Trophoblast cell (in vitro differentiated cells and primary cell): Measurements from ENCODE around the gene RPL35.
"Not testable (repeated sequence)": the region's sequence is repeated elsewhere in the genome, so short reads cannot be mapped to it uniquely, and the experiment has no call there.

Source experiments
- DNase-seq, 2 donors: peaks; one replicate each; pipeline ENCODE4 v3.0.0-alpha.2; 2016
- H2AFZ ChIP-seq: 2 replicates; pipeline ENCODE4 v1.6.1; 2013; ENCODE audit warnings: low read length, moderate library complexity, mild to moderate bottlenecking; ENCODE audit not compliant: insufficient read depth, poor library complexity
- H2AK5ac ChIP-seq: 2 replicates; pipeline ENCODE4 v1.6.1; 2013; ENCODE audit warnings: mild to moderate bottlenecking, low read length
- H2BK120ac ChIP-seq: 2 replicates; pipeline ENCODE4 v1.6.1; 2013; ENCODE audit warnings: low read length, mild to moderate bottlenecking, moderate library complexity; ENCODE audit not compliant: insufficient read depth, poor library complexity
- H2BK12ac ChIP-seq: 2 replicates; pipeline ENCODE4 v1.6.1; 2013; ENCODE audit warnings: mild to moderate bottlenecking, low read length, moderate library complexity
- H2BK5ac ChIP-seq: 2 replicates; pipeline ENCODE4 v1.6.1; 2013; ENCODE audit warnings: low read length, low read depth, moderate library complexity, mild to moderate bottlenecking; ENCODE audit not compliant: poor library complexity
- H3K14ac ChIP-seq: 2 replicates; pipeline ENCODE4 v1.6.1; 2013; ENCODE audit warnings: mild to moderate bottlenecking, low read length
- H3K18ac ChIP-seq: 2 replicates; pipeline ENCODE4 v1.6.1; 2013; ENCODE audit warnings: mild to moderate bottlenecking, low read length
- H3K23ac ChIP-seq: 2 replicates; pipeline ENCODE4 v1.6.1; 2013; ENCODE audit warnings: low read length
- H3K27ac ChIP-seq: 2 replicates; pipeline ENCODE4 v1.5.1; 2013; ENCODE audit warnings: low read depth, mild to moderate bottlenecking, inconsistent platforms, low read length, moderate library complexity
- H3K27me3 ChIP-seq: 2 replicates; pipeline ENCODE4 v1.6.1; 2013; ENCODE audit warnings: inconsistent platforms, mild to moderate bottlenecking, low read length, moderate library complexity; ENCODE audit not compliant: insufficient read depth
- H3K36me3 ChIP-seq, 2 experiments: 1 replicate in 1 of 2; 2 replicates in 1 of 2; pipeline ENCODE4 v1.6.1; 2013; ENCODE audit warnings: low read length in 2 of 2, mild to moderate bottlenecking in 2 of 2, moderate library complexity in 1 of 2; ENCODE audit not compliant: insufficient read depth in 2 of 2, control insufficient read depth in 1 of 2
- H3K4ac ChIP-seq: 2 replicates; pipeline ENCODE4 v1.6.1; 2013; ENCODE audit warnings: low read depth, mild to moderate bottlenecking, low read length, moderate library complexity
- H3K4me1 ChIP-seq, 2 experiments: 1 replicate in 1 of 2; 2 replicates in 1 of 2; pipeline ENCODE4 v1.6.1; 2013; ENCODE audit warnings: low read length in 2 of 2, mild to moderate bottlenecking in 2 of 2, moderate library complexity in 1 of 2; ENCODE audit not compliant: insufficient read depth in 2 of 2, control insufficient read depth in 1 of 2
- H3K4me2 ChIP-seq: 2 replicates; pipeline ENCODE4 v1.6.1; 2013; ENCODE audit warnings: inconsistent platforms, mild to moderate bottlenecking, low read length, moderate library complexity
- H3K4me3 ChIP-seq: 2 replicates; pipeline ENCODE4 v1.5.1; 2013; ENCODE audit warnings: mild to moderate bottlenecking, low read depth, low read length, inconsistent platforms
- H3K79me1 ChIP-seq: one replicate; pipeline ENCODE4 v1.6.1; 2013; ENCODE audit warnings: low read length
- H3K79me2 ChIP-seq: 2 replicates; pipeline ENCODE4 v1.6.1; 2013; ENCODE audit warnings: low read length, mild to moderate bottlenecking; ENCODE audit not compliant: control insufficient read depth, insufficient read depth, poor library complexity
- H3K9ac ChIP-seq: 2 replicates; pipeline ENCODE4 v1.6.1; 2013; ENCODE audit warnings: mild to moderate bottlenecking, low read length
- H3K9me3 ChIP-seq: 2 replicates; pipeline ENCODE4 v1.6.1; 2013; ENCODE audit warnings: low read depth, mild to moderate bottlenecking, control low read depth, inconsistent platforms, low read length; ENCODE audit not compliant: insufficient read depth
- H4K12ac ChIP-seq: 2 replicates; pipeline ENCODE4 v1.6.1; 2013; ENCODE audit warnings: low read depth, mild to moderate bottlenecking, low read length, moderate library complexity
- H4K8ac ChIP-seq: 2 replicates; pipeline ENCODE4 v1.6.1; 2013; ENCODE audit warnings: low read depth, mild to moderate bottlenecking, low read length, moderate library complexity
- H4K91ac ChIP-seq: one replicate; pipeline ENCODE4 v1.6.1; 2013; ENCODE audit warnings: low read depth, mild to moderate bottlenecking, low read length, moderate library complexity
- WGBS: extraction: QIAGEN DNeasy Blood & Tissue Kit; methylation state at CpG from one replicate; pipeline ENCODE4 v1.1.7; 2013; ENCODE audit warnings: missing lambda C conversion rate; ENCODE audit not compliant: insufficient read length, insufficient coverage; ENCODE audit errors: extremely low coverage; 5-methylcytosine and 5-hydroxymethylcytosine counted together

Gene RPL35

DNA sequence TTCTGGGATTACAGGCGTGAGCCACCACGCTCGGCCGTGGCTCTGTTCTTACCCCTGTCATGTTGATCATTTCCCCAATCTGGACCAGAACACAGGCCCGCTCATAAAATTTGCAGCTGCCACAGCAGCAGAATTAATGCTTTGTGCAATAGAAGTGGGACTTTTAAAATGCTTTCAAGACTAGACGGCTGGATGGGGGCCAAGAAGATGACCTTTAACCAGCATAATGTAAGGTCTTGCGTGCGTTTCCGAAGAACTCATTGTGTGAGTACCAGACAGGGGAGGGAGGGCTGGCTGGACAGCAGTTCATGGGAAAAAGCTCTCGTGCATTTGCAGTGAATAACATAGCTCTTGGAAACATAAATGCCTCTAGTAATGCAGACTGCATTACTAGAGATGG, 12.0 kb downstream of the RPL35 start:
- H4K91ac ChIP-seq = no peak overlapping the region
- H4K12ac ChIP-seq = no peak overlapping the region
- no peak overlapping the region for H2BK120ac ChIP-seq
- peaks cover 9% of the 10 kb centered on the region for H3K79me2 ChIP-seq
- H3K4me2 ChIP-seq = no peak overlapping the region
- DNase-seq = no peak
- H3K4me1 ChIP-seq = peaks cover 18 to 19% of the 10 kb centered on the region in 2 experiments
- no peak overlapping the region for H2BK12ac ChIP-seq
- peak overlapping the region; percentile 70 for H2BK5ac ChIP-seq
- no peak overlapping the region for H3K4ac ChIP-seq
- no peaks in the 10 kb centered on the region for H3K36me3 ChIP-seq
- H4K8ac ChIP-seq = no peak overlapping the region
- H3K14ac ChIP-seq = no peak overlapping the region
- no peak overlapping the region for H3K4me3 ChIP-seq
- WGBS = no CpG with 5 or more reads among the region's 10 CpGs
- H3K27ac ChIP-seq = peak overlapping the region; percentile 63
- no peak overlapping the region for H3K23ac ChIP-seq
- H3K9me3 ChIP-seq = no peaks in the 10 kb centered on the region
- no peaks in the 10 kb centered on the region for H3K27me3 ChIP-seq
- H2AFZ ChIP-seq = no peak overlapping the region
- H3K18ac ChIP-seq = no peak overlapping the region
- no peak overlapping the region for H3K9ac ChIP-seq
- H3K79me1 ChIP-seq = peaks cover 26% of the 10 kb centered on the region
- H2AK5ac ChIP-seq = no peak overlapping the region

DNA sequence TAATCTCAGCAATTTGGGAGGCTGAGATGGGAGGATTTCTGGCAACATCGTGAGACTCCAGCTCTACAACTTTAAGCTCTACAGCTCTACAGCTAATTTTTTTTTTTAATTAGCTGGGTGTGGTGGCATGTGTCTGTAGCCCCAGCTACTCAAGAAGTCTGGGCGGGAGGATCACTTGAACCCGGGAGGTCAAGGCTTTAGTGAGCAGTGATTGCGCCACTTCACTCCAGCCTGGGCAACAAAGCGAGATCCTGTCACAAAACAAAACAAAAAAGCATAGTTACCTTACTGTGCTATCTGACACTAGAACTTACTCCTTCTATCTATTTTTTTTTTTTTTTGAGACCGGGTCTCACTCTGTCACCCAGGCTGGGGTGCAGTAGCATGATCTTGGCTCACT, 14.8 kb downstream of the RPL35 start:
- Histone ChIP-seq H3K79me1 (peaks cover 17% of the 10 kb centered on the region), H4K12ac (no peak overlapping the region), H2BK120ac (no peak overlapping the region), H3K4ac (no peak overlapping the region), H3K79me2 (peaks cover 8% of the 10 kb centered on the region), H3K4me1 (peaks cover 10 to 15% of the 10 kb centered on the region in 2 experiments), H4K8ac (no peak overlapping the region), H3K36me3 (no peaks in the 10 kb centered on the region), H3K9ac (no peak overlapping the region), H3K4me3 (no peak overlapping the region), H4K91ac (no peak overlapping the region), H2BK5ac (no peak overlapping the region), H3K27me3 (no peaks in the 10 kb centered on the region), H3K9me3 (no peaks in the 10 kb centered on the region), H2BK12ac (peak overlapping the region; percentile 17), H3K4me2 (no peak overlapping the region), H2AFZ (no peak overlapping the region), H2AK5ac (no peak overlapping the region), H3K23ac (no peak overlapping the region), H3K27ac (no peak overlapping the region), H3K14ac (no peak overlapping the region), H3K18ac (no peak overlapping the region)
- DNase-seq = no peak
- WGBS = no CpG with 5 or more reads among the region's 6 CpGs

DNA sequence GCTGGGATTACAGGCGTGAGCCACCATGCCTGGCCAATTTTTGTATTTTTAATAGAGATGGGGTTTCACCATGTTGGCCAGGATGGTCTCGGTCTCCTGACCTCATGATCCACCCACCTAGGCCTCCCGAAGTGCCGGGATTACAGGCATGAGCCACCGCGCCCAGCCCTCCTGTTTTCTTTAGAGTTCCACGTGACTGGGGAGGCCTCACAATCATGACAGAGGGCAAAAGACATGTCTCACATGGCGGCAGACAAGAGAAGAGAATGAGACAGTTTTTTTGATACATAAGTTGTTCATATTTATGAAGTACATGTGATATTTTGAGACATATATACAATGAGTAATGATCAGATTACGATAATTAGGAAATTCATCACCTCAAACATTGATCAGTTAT, 15.3 kb downstream of the RPL35 start:
- H3K18ac ChIP-seq, H3K27ac ChIP-seq, H3K14ac ChIP-seq, H3K4me3 ChIP-seq, H3K9ac ChIP-seq, H4K91ac ChIP-seq, H4K8ac ChIP-seq, H2BK120ac ChIP-seq, H3K4ac ChIP-seq, H3K36me3 ChIP-seq, H3K4me2 ChIP-seq, H2BK12ac ChIP-seq, H2AFZ ChIP-seq, H3K23ac ChIP-seq, H3K79me2 ChIP-seq, DNase-seq, H4K12ac ChIP-seq, H3K9me3 ChIP-seq, H2BK5ac ChIP-seq, H3K27me3 ChIP-seq, H2AK5ac ChIP-seq: not testable (repeated sequence)
- WGBS = no CpG with 5 or more reads among the region's 9 CpGs
- Histone ChIP-seq H3K79me1 (peaks cover 17% of the 10 kb centered on the region), H3K4me1 (peaks cover 9 to 12% of the 10 kb centered on the region in 2 experiments)

DNA sequence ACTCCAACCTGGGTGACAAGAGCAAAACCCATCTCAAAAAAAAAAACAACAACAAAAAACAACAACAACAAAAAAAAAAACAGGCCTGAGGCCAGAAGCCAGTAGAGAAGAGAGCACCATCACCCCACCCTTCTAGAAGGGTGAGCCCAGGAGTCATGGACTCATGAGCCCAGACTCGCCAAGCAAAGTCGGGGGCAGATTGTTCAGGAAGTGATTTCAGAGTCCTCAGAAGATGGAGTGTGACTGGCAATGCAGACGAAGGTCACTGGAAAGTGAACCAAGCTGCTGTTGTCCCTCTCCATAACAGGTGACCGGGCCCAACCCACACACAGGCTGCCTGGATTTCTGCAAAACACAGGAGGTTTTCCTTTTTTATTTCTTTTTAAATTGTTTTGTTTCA, 17.5 kb downstream of the RPL35 start:
- H3K4me2 ChIP-seq = no peak overlapping the region
- WGBS = no CpG with 5 or more reads among the region's 4 CpGs
- no peak for DNase-seq

More for the DNA sequence above, 17.5 kb downstream of the RPL35 start:
- H2BK12ac ChIP-seq = peak overlapping the region; percentile 65
- H3K4me3 ChIP-seq = no peak overlapping the region
- H3K27ac ChIP-seq = no peak overlapping the region
- H2AFZ ChIP-seq = no peak overlapping the region
- H3K9me3 ChIP-seq = no peaks in the 10 kb centered on the region
- H2BK5ac ChIP-seq = no peak overlapping the region
- H3K23ac ChIP-seq = no peak overlapping the region
- peaks cover 13% of the 10 kb centered on the region in 2 experiments for H3K4me1 ChIP-seq
- no peak overlapping the region for H3K18ac ChIP-seq
- H3K36me3 ChIP-seq = no peaks in the 10 kb centered on the region
- H3K27me3 ChIP-seq = no peaks in the 10 kb centered on the region
- no peak overlapping the region for H3K4ac ChIP-seq
- no peak overlapping the region for H3K9ac ChIP-seq
- H2AK5ac ChIP-seq = no peak overlapping the region
- no peak overlapping the region for H4K8ac ChIP-seq
- H3K79me1 ChIP-seq = peaks cover 6% of the 10 kb centered on the region
- H4K12ac ChIP-seq = no peak overlapping the region
- H3K14ac ChIP-seq = no peak overlapping the region
- no peak overlapping the region for H2BK120ac ChIP-seq
- peak overlapping the region; percentile 43 for H4K91ac ChIP-seq
- H3K79me2 ChIP-seq = peaks cover 2% of the 10 kb centered on the region
